Measurements from ENCODE around the gene FGD4.
"Not testable (repeated sequence)": the region's sequence is repeated elsewhere in the genome, so short reads cannot be mapped to it uniquely, and the experiment has no call there.

DNA sequence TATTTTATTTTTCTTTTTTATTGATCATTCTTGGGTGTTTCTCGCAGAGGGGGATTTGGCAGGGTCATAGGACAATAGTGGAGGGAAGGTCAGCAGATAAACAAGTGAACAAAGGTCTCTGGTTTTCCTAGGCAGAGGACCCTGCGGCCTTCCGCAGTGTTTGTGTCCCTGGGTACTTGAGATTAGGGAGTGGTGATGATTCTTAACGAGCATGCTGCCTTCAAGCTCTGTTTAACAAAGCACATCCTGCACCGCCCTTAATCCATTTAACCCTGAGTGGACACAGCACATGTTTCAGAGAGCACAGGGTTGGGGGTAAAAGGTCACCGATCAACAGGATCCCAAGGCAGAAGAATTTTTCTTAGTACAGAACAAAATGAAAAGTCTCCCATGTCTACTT, 163.1 kb downstream of the FGD4 start:
- not testable (repeated sequence) for TF ChIP-seq EZH2phosphoT487 (IDR thresholded peaks at IDR 0.05; ENCODE audit: insufficient read depth, low read depth); EZH2 (IDR thresholded peaks at IDR 0.05; ENCODE audit: insufficient read depth, poor library complexity, severe bottlenecking)

Measured in GM23248 (cell line).